Sigmoid colon (tissue), 4 donors: ENCODE results near the gene CRYBB2.
"Not testable (repeated sequence)": the region's sequence is repeated elsewhere in the genome, so short reads cannot be mapped to it uniquely, and the experiment has no call there.

Experiments
- CTCF ChIP-seq, 4 experiments: fragments of 450-650 bp in 3 of 4; fragments of 200-600 bp in 1 of 4; IDR thresholded peaks; one replicate each; pipeline ENCODE4 v1.5.1; 2016 to 2019; ENCODE audit warnings: antibody characterized with exemption in 4 of 4, mild to moderate bottlenecking in 3 of 4, moderate library complexity in 2 of 4
- EP300 ChIP-seq, 4 donors: sonication (generic); formaldehyde crosslinking; IDR thresholded peaks; one replicate each; pipeline ENCODE4 v1.6.1; 2017; ENCODE audit warnings: antibody characterized with exemption in 4 of 4
- POLR2A ChIP-seq, 2 donors: fragments of 450-650 bp; IDR thresholded peaks; one replicate each; pipeline ENCODE4 v1.6.1; 2016; ENCODE audit warnings: antibody characterized with exemption in 2 of 2, mild to moderate bottlenecking in 2 of 2, moderate library complexity in 2 of 2
- POLR2AphosphoS5 ChIP-seq, 4 donors: sonication (generic); formaldehyde crosslinking; IDR thresholded peaks; one replicate each; pipeline ENCODE4 v1.6.1; 2017; ENCODE audit warnings: antibody characterized with exemption in 4 of 4

DNA sequence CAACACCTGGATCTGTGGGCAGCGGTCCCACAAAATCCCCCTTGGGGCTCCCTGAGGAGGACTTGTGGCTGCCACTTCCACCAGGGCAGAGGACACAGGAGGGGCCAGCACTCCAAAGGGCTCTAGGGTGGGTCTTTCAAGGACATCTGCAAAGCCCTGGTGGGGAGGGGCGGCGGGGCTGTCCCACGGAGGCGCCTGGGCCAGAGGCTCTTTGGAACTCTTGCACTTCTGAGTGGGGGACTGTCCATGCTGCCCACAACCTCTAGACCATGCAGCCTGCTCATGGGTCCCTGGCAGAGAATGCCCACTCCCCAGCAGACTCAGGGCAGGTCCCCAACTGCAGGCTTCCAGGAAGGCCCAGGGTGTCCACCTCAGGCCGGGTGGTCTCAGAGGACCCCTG, 41.1 kb upstream of the CRYBB2 start:
- not testable (repeated sequence) for TF ChIP-seq POLR2AphosphoS5, CTCF, POLR2A, EP300 (IDR thresholded peaks at IDR 0.05)
